AG09319 (cell line): ENCODE data around the gene RRAGD.

ENCODE experiments used
- DNase-seq: peaks from one replicate; pipeline ENCODE4 v3.0.0-alpha.2; 2010; ENCODE audit warnings: low read depth; ENCODE audit errors: extremely low read depth
- CTCF ChIP-seq: IDR thresholded peaks from 2 replicates; pipeline ENCODE4 v1.5.1; 2011; ENCODE audit warnings: low read depth, mild to moderate bottlenecking, inconsistent platforms, low read length, moderate library complexity

RRAGD gene

GRCh38 chr6:89387516-89388201, 24.4 kb downstream of the RRAGD start:
- no peak for DNase-seq

GRCh38 chr6:89386917-89387491, 25.1 kb downstream of the RRAGD start:
- DNase-seq, result no peak
- no peak for TF ChIP-seq CTCF

More at GRCh38 chr6:89387516-89388201, 24.4 kb downstream of the RRAGD start:
- TF ChIP-seq CTCF, result no peak

- TF ChIP-seq CTCF, result no peak
- no peak for DNase-seq
Observed at GRCh38 chr6:89385846-89386245, 26.2 kb downstream of the RRAGD start.

GRCh38 chr6:89385156-89385667, 26.9 kb downstream of the RRAGD start:
- TF ChIP-seq CTCF, result no peak
- no peak for DNase-seq

- DNase-seq, result no peak
- TF ChIP-seq CTCF, result no peak
Observed at GRCh38 chr6:89381031-89381430, 31.0 kb downstream of the RRAGD start.

GRCh38 chr6:89379281-89379680, 32.8 kb downstream of the RRAGD start:
- TF ChIP-seq CTCF, result no peak

GRCh38 chr6:89378628-89379027, 33.4 kb downstream of the RRAGD start:
- no peak for DNase-seq

More at GRCh38 chr6:89379281-89379680, 32.8 kb downstream of the RRAGD start:
- no peak for DNase-seq

More at GRCh38 chr6:89378628-89379027, 33.4 kb downstream of the RRAGD start:
- no peak for TF ChIP-seq CTCF
